OCI-LY3 (cell line): ENCODE results near the gene LAMA1.

Source experiments
- H2AFZ ChIP-seq: fragments of 200-600, 300-600 bp; shearing (Covaris generic); 2 replicates; pipeline ENCODE4 v1.6.0; 2014; ENCODE audit warnings: antibody characterized with exemption, low read depth, low read length
- H3K27ac ChIP-seq: fragments of 200-600, 300-600 bp; sonication (generic); 2 replicates; pipeline ENCODE4 v1.5.1; 2014; ENCODE audit warnings: mild to moderate bottlenecking, low read length, moderate library complexity, mixed read lengths
- H3K27me3 ChIP-seq: fragments of 200-600, 300-600 bp; sonication (generic); 2 replicates; pipeline ENCODE4 v1.6.1; 2014; ENCODE audit warnings: low read depth, low read length, mixed read lengths
- H3K36me3 ChIP-seq: fragments of 200-600, 300-600 bp; sonication (generic); replicated peaks from 2 replicates; pipeline ENCODE3; 2014; ENCODE audit warnings: low read depth, low read length, mixed read lengths
- H3K4me1 ChIP-seq: fragments of 300-600, 200-600 bp; sonication (generic); 2 replicates; pipeline ENCODE4 v1.6.1; 2014; ENCODE audit warnings: low read length, mixed read lengths
- H3K4me2 ChIP-seq: fragments of 200-600, 300-600 bp; sonication (generic); 2 replicates; pipeline ENCODE4 v1.6.1; 2014; ENCODE audit warnings: low read length, mixed read lengths
- H3K4me3 ChIP-seq: fragments of 300-600, 200-600 bp; sonication (generic); 2 replicates; pipeline ENCODE4 v1.5.1; 2014; ENCODE audit warnings: antibody characterized with exemption, mild to moderate bottlenecking, low read length, moderate library complexity
- H3K79me2 ChIP-seq: fragments of 300-600, 200-600 bp; shearing (Covaris generic); 2 replicates; pipeline ENCODE4 v1.6.1; 2014; ENCODE audit warnings: mild to moderate bottlenecking, low read length, mixed read lengths
- H3K9ac ChIP-seq: fragments of 300-600, 200-600 bp; shearing (Covaris generic); 2 replicates; pipeline ENCODE4 v1.6.0; 2014; ENCODE audit warnings: mild to moderate bottlenecking, low read length, moderate library complexity
- H3K9me3 ChIP-seq: fragments of 200-600, 300-600 bp; shearing (Covaris generic); 2 replicates; pipeline ENCODE4 v1.6.1; 2014; ENCODE audit warnings: low read length, mixed read lengths; ENCODE audit not compliant: insufficient read depth
- H4K20me1 ChIP-seq: fragments of 200-600, 300-600 bp; sonication (generic); 2 replicates; pipeline ENCODE4 v1.6.1; 2016; ENCODE audit warnings: low read length, mixed read lengths; ENCODE audit not compliant: insufficient read depth
- EZH2phosphoT487 ChIP-seq: fragments of 200-600 bp; shearing (Covaris generic); IDR thresholded peaks from 2 replicates; pipeline ENCODE4 v1.6.1; 2018; ENCODE audit warnings: antibody characterized with exemption, mixed run types, low read depth
- TF ChIP-seq, protein P1 (sequence below): fragments of 200-600, 300-600 bp; sonication (generic); IDR thresholded peaks from 2 replicates; pipeline ENCODE4 v1.5.1; 2014; ENCODE audit warnings: antibody characterized with exemption, low read length, low read depth

The LAMA1 gene

DNA sequence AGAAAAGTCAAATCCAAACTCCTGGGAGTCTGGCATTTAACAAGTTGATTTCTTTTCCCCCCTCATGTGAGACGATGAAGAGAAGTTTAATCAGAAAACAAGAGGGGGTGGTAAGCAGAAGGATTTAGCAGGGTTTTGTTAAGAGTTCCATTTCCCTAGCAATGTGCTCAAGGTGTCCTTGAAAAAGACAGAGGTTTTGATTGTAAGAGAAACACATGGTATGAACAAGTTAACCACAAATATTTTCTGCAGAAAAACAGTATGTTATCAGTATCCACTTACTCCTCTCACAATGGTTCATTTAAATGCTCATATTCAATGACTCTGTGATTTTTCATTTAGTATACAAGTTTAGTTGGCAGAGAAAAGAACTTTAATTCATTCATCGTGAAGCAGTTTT is 26.8 kb downstream of the LAMA1 start:
- Histone ChIP-seq H3K4me1 (no peaks in the 10 kb centered on the region), H3K9me3 (no peaks in the 10 kb centered on the region), H2AFZ (no peak overlapping the region), H3K4me3 (no peak overlapping the region), H3K4me2 (no peak overlapping the region), H3K36me3 (no peaks in the 10 kb centered on the region), H3K79me2 (no peaks in the 10 kb centered on the region), H3K9ac (no peak overlapping the region), H3K27ac (no peak overlapping the region), H4K20me1 (no peaks in the 10 kb centered on the region), H3K27me3 (no peaks in the 10 kb centered on the region)
- TF ChIP-seq, protein P1, sequence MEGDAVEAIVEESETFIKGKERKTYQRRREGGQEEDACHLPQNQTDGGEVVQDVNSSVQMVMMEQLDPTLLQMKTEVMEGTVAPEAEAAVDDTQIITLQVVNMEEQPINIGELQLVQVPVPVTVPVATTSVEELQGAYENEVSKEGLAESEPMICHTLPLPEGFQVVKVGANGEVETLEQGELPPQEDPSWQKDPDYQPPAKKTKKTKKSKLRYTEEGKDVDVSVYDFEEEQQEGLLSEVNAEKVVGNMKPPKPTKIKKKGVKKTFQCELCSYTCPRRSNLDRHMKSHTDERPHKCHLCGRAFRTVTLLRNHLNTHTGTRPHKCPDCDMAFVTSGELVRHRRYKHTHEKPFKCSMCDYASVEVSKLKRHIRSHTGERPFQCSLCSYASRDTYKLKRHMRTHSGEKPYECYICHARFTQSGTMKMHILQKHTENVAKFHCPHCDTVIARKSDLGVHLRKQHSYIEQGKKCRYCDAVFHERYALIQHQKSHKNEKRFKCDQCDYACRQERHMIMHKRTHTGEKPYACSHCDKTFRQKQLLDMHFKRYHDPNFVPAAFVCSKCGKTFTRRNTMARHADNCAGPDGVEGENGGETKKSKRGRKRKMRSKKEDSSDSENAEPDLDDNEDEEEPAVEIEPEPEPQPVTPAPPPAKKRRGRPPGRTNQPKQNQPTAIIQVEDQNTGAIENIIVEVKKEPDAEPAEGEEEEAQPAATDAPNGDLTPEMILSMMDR, result no peak
- no peak for TF ChIP-seq EZH2phosphoT487

DNA sequence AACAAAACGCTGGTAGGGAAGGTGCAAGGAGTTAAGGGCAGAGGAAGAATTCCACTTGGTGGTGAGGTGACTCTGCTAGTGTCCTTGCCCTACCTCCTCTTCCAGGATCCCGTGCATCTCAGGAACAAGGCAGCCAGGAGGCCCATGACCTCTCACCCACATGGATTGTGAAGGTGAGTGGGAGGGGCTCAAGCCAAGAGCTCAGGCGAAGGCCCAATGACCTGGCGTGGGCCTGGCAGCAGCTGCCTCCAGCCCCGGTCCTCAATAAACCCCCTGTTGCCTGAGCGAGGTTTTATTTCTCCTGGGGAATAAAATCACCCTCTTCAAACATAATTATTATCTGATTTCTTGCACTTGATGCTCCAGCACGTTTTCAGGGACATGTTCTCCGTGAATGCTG is 28.2 kb downstream of the LAMA1 start:
- no peak overlapping the region for H3K9ac ChIP-seq
- no peak overlapping the region for H3K27ac ChIP-seq
- no peaks in the 10 kb centered on the region for H3K36me3 ChIP-seq
- H4K20me1 ChIP-seq, result no peaks in the 10 kb centered on the region
- H3K4me2 ChIP-seq, result no peak overlapping the region
- TF ChIP-seq EZH2phosphoT487, result no peak
- TF ChIP-seq, protein P1, result no peak
- no peaks in the 10 kb centered on the region for H3K79me2 ChIP-seq
- no peaks in the 10 kb centered on the region for H3K9me3 ChIP-seq
- H2AFZ ChIP-seq, result no peak overlapping the region
- H3K27me3 ChIP-seq, result no peaks in the 10 kb centered on the region
- H3K4me3 ChIP-seq, result no peak overlapping the region
- H3K4me1 ChIP-seq, result no peaks in the 10 kb centered on the region; the same call in 1 of the 2 replicates

DNA sequence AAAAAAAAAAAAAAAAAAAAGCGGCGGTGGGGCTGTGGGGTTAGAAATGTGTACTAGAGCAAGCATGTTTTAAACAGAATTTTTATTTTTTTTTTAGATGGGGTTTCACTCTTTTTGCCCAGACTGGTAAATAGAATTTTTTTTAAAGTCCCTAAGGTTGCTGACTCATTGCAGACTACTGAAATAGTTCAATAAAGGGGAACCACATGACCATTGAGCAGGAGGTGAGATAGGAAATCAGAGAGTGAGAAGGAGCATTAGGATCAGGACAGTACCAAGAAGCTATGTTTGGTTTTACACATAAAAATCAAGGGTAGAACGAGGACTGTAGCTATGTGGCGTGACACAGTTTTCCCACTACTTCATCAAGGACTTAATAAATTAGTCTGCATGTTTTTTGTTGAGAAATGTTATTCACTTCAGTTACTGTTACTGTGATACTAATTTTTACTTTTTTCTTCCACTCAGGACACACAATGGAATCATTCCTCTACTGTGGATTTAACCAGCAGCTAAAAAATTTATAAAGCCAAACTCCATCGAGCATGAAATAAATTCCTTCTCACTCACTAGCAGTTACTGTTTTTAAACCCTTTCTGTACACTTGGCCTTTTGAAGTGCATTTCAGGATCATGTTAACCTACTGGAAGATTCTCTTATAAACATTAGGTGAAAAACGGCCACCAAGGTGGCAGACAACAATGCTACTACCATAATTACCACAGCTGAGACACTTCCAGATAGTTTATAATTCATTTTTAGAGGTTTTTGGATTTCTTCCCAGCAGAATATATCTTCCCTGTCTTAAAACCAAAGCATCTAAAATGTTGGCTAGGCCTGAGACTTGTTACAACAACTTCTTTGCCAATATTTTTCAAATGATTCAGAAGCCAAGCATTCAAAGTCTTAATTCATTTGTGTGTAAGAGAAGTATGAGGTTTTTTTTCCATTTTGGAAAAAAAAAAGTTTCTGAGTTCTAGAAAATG is 33.2 kb downstream of the LAMA1 start:
- Histone ChIP-seq H3K36me3 (no peaks in the 10 kb centered on the region), H3K27ac (no peak overlapping the region), H4K20me1 (no peaks in the 10 kb centered on the region), H3K27me3 (no peaks in the 10 kb centered on the region), H3K79me2 (no peaks in the 10 kb centered on the region), H2AFZ (no peak overlapping the region), H3K9ac (no peak overlapping the region), H3K4me3 (no peak overlapping the region), H3K4me2 (no peak overlapping the region), H3K9me3 (no peaks in the 10 kb centered on the region), H3K4me1 (no peaks in the 10 kb centered on the region; the same call in 1 of the 2 replicates)
- TF ChIP-seq, protein P1, result no peak
- no peak for TF ChIP-seq EZH2phosphoT487

DNA sequence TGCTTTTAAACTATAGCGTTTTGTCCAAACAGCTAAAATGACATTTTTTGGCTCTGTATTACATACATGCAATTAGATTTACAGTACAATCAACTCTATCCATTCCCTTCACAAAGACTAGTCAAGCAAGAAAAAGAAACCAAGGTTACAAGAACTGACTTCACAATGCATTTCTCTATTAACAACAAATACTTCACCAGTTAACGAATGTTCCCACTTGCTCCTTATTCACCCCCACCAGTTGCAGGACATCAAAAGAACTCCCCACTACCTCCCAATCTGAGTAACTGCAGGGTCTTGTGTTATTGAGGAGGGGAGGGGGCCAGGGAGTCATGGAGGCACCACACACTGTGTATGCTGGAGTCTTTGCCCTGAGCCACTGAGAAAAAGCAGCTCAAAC is 34.9 kb downstream of the LAMA1 start:
- no peak overlapping the region for H2AFZ ChIP-seq
- H3K4me3 ChIP-seq, result no peak overlapping the region
- no peaks in the 10 kb centered on the region; the same call in 1 of the 2 replicates for H3K4me1 ChIP-seq
- no peaks in the 10 kb centered on the region for H4K20me1 ChIP-seq
- H3K27ac ChIP-seq, result no peak overlapping the region
- H3K9ac ChIP-seq, result no peak overlapping the region
- TF ChIP-seq, protein P1, result no peak
- H3K9me3 ChIP-seq, result no peaks in the 10 kb centered on the region
- H3K36me3 ChIP-seq, result no peaks in the 10 kb centered on the region
- H3K4me2 ChIP-seq, result no peak overlapping the region
- no peaks in the 10 kb centered on the region for H3K27me3 ChIP-seq
- H3K79me2 ChIP-seq, result no peaks in the 10 kb centered on the region
